ENCODE data around the gene PLCB3. TPM values are rescaled to one million over a fixed set of nuclear protein-coding genes. Genes with fewer than 3 reads are reported as not detected.

PLCB3 gene
- polyA plus RNA-seq, 1 experiment: 11.7 TPM

GRCh38 chr11:64227405-64227956, 23.8 kb upstream of the PLCB3 start:
- ChIA-PET CTCF (interaction anchor here (3.8 kb wide), 1 partner anchor 22 kb away, joined by 13 read pairs; no protein-coding TSS in a partner anchor), POLR2A (interaction anchor here (1.6 to 2.2 kb wide), 2 partner anchors 20 to 42 kb away, joined by 5 to 8 read pairs; partner anchors contain the start of gene STIP1)
- H3K27me3 ChIP-seq (ENCODE audit: control insufficient read depth, insufficient read depth, low read length): no peaks in the 10 kb centered on the region
- TF ChIP-seq CTCF (IDR thresholded peaks at IDR 0.05; ENCODE audit: low read depth, low read length): no peak
- H3K4me3 ChIP-seq (ENCODE audit: low read depth, low read length): peak overlapping the region; percentile 89
- DNase-seq (ENCODE audit: low read depth, low spot score): no peak
- H3K27ac ChIP-seq (ENCODE audit: low read depth, low read length): peak overlapping the region; percentile 2
- H3K9me3 ChIP-seq (ENCODE audit: control insufficient read depth, insufficient read depth, low read length): no peaks in the 10 kb centered on the region; the same call in 1 of the 2 replicates

GRCh38 chr11:64229090-64229743, 22.1 kb upstream of the PLCB3 start:
- Histone ChIP-seq H3K9me3 (ENCODE audit: control insufficient read depth, insufficient read depth, low read length) (no peaks in the 10 kb centered on the region; the same call in 1 of the 2 replicates), H3K27me3 (ENCODE audit: control insufficient read depth, insufficient read depth, low read length) (no peaks in the 10 kb centered on the region), H3K27ac (ENCODE audit: low read depth, low read length) (no peak overlapping the region), H3K4me3 (ENCODE audit: low read depth, low read length) (no peak overlapping the region)
- ChIA-PET POLR2A (interaction anchor here (0.6 to 0.7 kb wide), 2 partner anchors 56 to 126 kb away, joined by 3 to 4 read pairs; no protein-coding TSS in a partner anchor), CTCF (no interaction called here)
- no peak for TF ChIP-seq CTCF (IDR thresholded peaks at IDR 0.05; ENCODE audit: low read depth, low read length)
- no peak for DNase-seq (ENCODE audit: low read depth, low spot score)

DNA sequence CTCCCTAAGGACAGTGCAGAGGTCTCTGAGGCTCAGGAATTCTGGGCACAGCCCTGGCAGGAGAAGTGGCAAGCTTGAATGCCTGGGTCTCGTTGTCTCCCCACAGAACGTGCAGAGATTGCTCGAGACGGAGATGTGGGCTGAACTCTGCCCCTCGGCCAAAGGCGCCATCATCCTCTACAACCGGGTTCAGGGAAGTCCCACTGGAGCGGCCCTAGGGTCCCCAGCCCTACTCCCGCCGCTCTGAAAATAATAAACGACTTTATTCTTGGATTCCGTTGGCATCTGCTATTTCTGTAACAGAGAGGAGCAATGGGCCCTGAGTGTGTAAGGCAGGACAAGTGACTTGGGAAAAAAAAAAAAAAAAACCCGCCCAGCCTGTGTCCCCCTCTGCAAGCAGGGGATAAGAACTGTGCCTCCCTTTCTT, 21.6 kb upstream of the PLCB3 start:
- CTCF ChIA-PET: no interaction called here
- DNase-seq (ENCODE audit: low read depth, low spot score): no peak
- Histone ChIP-seq H3K27ac (ENCODE audit: low read depth, low read length) (no peak overlapping the region), H3K9me3 (ENCODE audit: control insufficient read depth, insufficient read depth, low read length) (no peaks in the 10 kb centered on the region; the same call in 1 of the 2 replicates), H3K27me3 (ENCODE audit: control insufficient read depth, insufficient read depth, low read length) (no peaks in the 10 kb centered on the region), H3K4me3 (ENCODE audit: low read depth, low read length) (peak overlapping the region; percentile 75)
- TF ChIP-seq CTCF (IDR thresholded peaks at IDR 0.05; ENCODE audit: low read depth, low read length): no peak
- POLR2A ChIA-PET: interaction anchor here (0.7 kb wide), 1 partner anchor 56 kb away, joined by 3 read pairs; no protein-coding TSS in a partner anchor

GRCh38 chr11:64230171-64230984, 21.0 kb upstream of the PLCB3 start, which contains the start of gene DNAJC4:
Gene DNAJC4 (plus strand): TSS chr11:64230548. CDS start chr11:64230855, 307 bp downstream.
- Histone ChIP-seq H3K27ac (ENCODE audit: low read depth, low read length) (peak within 1 kb of the TSS; percentile 47), H3K27me3 (ENCODE audit: control insufficient read depth, insufficient read depth, low read length) (no peaks in the 10 kb centered on the region), H3K9me3 (ENCODE audit: control insufficient read depth, insufficient read depth, low read length) (no peaks in the 10 kb centered on the region; the same call in 1 of the 2 replicates), H3K4me3 (ENCODE audit: low read depth, low read length) (peak within 1 kb of the TSS; percentile 75)
- ChIA-PET CTCF (no interaction called here), POLR2A (interaction anchor here (0.7 kb wide), 1 partner anchor 41 kb away, joined by 4 read pairs; no protein-coding TSS in a partner anchor)
- peak; percentile 43 for DNase-seq (ENCODE audit: low read depth, low spot score)
- TF ChIP-seq CTCF (IDR thresholded peaks at IDR 0.05; ENCODE audit: low read depth, low read length): no peak

Measured in AG04450 (cell line).